Hypothalamus (tissue), 51 donors: ENCODE measurements around the gene OASL.

Source experiments
- DNase-seq, 51 donors: peaks; one replicate each; lab custom pipeline; 2025; lab: John Stamatoyannopoulos, UW

The OASL gene

GRCh38 chr12:120994589-120995337, 44.3 kb downstream of the OASL start:
- DNase-seq, result no peak

- no peak for DNase-seq
Measured at GRCh38 chr12:120994059-120994458, 45.0 kb downstream of the OASL start.

DNA sequence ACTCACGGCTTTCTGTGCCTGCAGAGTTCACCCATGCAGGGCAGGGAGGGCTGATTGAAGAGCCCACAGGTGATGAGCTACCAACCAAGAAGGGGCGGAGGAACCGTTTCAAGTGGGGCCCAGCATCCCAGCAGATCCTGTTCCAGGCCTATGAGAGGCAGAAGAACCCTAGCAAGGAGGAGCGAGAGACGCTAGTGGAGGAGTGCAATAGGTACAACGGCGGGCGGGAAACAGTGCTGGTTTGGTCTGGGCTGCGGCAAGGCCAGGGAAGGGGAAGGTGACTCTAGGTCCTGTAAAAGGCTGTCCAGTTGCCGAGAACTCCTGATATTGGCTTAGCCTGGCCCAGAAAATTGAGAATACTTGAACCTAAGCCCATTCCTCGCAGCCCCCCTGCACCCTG, 45.5 kb downstream of the OASL start:
- no peak for DNase-seq

DNA sequence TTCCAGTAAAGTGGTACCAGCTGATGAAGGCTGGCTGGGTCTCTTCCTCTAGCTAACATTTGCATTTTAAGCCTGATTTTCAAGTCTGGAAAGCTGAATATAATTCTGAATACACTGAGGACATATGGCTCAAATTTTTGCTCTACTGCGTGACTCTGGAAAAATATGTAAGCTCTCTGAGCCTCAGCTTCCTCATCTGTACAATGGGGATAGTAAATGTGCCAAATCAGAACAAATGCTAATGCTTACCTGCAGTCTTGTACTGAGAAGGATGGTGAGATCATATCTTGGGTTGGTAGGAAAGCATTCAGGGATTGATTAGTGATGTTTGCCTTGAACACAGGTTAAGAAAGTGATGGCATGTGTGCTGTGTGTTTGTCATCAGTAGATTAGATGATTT, 46.1 kb downstream of the OASL start:
- DNase-seq, result no peak

DNA sequence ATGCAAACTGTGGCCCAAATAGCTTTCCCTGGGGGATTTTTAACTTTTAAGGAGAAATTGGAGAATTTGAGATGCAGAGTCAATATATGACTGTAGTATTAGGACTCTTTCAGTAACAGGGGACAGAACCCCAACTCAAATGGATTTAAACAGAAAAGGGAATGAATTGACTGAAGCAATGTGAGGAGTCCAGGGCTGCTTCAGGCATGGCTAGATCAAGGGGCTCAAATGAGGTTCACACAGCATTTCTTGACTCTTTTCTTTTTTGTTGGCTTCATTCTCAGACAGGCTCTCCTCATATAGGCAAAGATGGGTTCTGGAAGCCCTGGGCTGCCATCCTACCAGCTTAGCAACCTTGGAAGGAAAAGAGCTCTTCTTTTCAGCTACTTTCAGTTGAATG, 47.1 kb downstream of the OASL start:
- DNase-seq, result no peak

DNA sequence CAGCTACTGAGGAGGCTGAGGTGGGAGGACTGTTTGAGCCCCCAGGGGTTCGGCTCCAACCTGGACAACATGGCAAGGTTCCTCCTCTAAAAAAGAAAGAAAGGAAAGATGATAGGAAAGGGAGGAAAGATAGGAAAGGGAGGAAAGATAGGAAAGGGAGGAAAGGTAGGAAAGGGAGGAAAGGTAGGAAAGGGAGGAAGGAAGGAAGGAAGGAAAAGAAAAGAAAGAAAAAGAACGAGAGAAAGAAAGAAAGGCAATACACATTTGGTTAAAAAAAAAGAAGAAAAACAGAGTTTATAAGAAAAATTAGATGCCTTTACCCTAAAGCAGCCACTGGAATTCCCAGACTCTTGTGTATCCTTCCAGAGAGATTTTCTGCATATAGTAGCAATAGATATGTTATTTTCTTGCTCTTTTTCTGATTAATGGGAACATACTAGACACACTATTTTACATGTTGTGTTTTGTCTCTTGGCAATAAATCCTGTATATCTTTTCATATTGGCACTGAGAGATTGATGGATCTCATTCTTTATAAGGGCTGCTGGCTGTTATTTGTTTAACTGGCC, 48.5 kb downstream of the OASL start:
- no peak for DNase-seq

- no peak for DNase-seq
Measured at GRCh38 chr12:120989687-120990086, 49.4 kb downstream of the OASL start.

DNA sequence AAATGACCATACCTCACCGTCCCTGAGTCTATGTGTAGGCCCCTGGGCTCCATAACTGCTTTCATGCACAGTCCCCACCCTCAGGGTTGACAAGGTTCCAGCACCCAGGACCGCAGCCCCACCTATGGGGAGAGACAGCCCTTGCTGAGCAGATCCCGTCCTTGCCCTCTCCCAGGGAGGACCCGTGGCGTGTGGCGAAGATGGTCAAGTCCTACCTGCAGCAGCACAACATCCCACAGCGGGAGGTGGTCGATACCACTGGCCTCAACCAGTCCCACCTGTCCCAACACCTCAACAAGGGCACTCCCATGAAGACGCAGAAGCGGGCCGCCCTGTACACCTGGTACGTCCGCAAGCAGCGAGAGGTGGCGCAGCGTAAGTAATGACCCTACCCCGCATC, 50.4 kb downstream of the OASL start:
- no peak for DNase-seq

GRCh38 chr12:120988234-120988633, 50.8 kb downstream of the OASL start:
- DNase-seq, result no peak

- no peak for DNase-seq
Measured at GRCh38 chr12:120984351-120984898, 54.6 kb downstream of the OASL start.

GRCh38 chr12:120983759-120984158, 55.3 kb downstream of the OASL start:
- DNase-seq, result no peak

GRCh38 chr12:120982659-120983058, 56.4 kb downstream of the OASL start:
- no peak for DNase-seq

DNA sequence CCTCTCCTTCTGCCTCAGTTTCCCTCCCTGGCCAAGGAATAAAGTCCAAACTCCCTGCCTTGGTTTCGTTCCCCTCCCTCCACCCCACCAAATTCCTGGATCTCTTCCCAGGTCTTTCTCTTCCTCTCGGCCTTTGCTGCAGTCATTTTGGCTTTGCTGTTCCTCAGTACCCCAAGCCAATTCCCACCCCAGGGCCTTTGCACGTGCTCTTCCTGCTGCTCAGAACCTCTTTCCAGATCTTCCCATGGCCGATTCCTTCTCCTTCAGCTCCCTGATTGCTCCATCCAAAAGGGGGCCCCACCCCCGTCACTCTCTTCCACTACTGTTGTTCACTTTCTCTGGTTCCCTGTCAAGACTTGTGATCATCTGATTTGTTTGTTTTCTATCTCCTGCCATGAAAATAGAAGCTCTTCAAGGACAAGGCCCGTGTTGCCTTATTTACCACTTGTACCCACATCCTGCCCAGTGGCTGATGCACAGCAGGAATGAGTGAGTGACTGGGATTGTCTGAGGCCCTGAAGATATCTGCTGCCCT, 57.6 kb downstream of the OASL start:
- no peak for DNase-seq

DNA sequence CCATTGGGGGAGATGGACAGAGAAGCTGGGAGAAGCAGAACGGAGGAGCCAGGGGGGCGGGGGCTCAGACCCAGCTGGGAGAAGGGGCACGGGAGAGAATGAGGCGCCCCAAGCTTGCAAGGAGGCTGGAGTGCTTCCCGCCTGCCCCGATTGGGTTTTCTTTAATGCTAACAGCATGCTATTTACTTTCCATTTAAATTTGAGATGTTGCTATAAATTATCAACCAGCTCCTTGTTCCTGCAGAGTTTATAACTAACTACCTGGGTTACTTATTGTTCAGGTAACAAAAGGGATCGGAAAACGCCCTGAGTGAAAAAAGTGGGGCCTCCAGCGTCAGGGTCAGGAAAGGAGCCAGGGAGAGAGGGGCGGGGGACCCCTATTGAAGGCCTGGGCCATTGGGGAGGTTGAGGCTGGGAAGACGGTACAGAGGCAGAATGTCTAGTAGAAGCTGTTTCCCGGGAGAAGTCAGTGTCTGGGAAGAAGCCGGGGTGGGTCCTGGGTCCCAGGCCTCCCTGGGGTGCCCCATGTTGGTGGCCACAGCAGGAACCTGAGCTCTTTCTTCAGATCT, 58.2 kb downstream of the OASL start:
- no peak for DNase-seq

- no peak for DNase-seq
Measured at GRCh38 chr12:120979862-120980696, 59.0 kb downstream of the OASL start.

DNA sequence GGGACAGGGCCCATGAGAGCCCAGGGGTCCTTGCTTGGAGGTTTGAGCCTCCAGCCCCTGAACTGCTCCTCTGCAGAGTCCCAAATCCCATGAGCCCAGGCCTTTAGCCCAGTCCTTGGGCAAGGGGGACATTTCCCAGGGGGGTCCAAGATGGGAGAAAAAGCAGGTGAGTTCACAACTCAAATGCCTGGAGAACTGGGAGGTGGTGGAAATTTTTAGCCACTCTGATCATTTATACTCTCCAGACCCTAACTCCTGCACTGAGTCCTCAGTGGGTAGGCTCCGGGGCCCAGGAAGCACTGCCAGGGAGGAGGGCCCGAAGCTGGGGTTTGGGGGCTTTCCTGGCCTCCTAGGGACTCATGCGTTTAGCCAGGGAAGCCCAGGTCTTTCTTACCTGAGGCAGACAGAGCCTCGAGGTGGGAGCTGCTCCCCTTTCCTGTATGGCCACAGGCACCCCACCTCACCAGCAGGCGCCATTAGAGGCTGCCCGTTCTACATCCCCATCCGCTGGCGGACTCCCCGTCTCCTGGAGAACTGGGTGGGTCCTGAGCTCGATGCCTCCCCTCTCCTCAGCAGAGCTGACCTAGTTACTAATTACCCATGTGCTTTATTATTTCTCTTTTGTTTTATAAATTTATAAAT, 59.7 kb downstream of the OASL start:
- DNase-seq, result no peak

- no peak for DNase-seq
Measured at GRCh38 chr12:120978296-120979219, 60.5 kb downstream of the OASL start, which contains the start of gene HNF1A. TSS of gene HNF1A (plus strand) at chr12:120978543. CDS start at chr12:120978769, 226 bp downstream.

DNA sequence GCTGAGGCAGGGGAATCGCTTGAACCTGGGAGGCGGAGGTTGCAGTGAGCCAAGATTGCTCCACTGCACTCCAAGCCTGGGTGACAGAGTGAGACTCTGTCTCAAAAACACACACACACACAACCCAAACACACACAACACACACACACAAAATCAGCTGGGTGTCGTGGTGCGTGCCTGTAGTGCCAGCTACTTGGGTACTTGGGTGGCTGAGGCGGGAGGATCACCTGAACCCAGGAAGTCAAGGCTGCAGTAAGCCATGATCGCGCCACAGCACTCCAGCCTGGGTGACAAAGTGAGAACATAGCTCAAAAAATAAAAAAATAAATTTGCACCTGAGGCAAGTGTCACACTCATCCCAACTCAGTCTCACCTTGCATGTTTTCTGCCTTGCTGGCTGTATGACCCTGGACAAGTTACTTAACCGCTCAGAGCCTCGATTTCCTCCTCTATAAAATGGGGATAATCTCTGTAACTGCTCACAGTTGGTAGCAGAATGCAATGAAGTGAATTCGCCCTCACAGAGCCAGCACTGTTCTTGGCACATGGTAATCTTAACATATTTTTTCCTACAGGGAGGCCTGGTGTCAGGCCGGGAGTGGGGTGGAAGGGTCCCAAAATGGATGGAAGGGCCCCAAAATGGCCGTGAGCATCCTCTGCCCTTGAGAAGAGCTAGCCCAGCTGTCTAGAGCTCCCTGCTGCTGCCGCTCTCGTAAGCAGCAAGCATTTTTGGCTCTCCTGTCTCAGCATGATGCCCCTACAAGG, 61.3 kb downstream of the OASL start:
- DNase-seq, result no peak
